Measurements from ENCODE around the gene CPPED1.

The CPPED1 gene

GRCh38 chr16:12688951-12689850, 114.5 kb downstream of the CPPED1 start:
- TF ChIP-seq CTCF (IDR thresholded peaks at IDR 0.05; ENCODE audit: unreplicated experiment in 3 of 3): no peak
- Mint-ChIP-seq H3K27ac (no peak overlapping the region), H3K4me3 (no peak overlapping the region), H3K4me1 (no peaks in the 10 kb centered on the region), H3K9me3 (no peaks in the 10 kb centered on the region), H3K27me3 (ENCODE audit: low read depth) (peaks cover 4% of the 10 kb centered on the region), H3K36me3 (ENCODE audit: low read depth) (no peaks in the 10 kb centered on the region)

DNA sequence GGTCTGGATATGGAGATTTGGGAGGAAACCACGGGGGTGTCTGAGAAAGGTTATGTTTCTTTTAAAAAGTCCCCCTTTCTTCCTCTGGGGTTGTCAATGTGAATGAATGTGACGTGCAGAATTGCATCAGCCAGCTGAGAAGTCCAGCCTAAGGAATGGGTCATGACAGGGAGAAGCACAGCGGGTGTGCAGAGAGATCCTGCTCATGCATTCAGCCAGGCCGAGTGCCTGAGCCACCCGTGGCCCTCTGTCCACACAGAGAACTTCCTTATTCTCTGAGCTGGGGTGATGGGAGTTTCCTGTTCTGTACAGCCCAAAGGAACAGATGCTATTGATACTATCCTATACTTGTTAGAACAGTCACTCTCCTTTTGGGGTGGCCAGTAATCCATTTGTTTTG, 117.9 kb downstream of the CPPED1 start:
- H3K4me1 Mint-ChIP-seq: no peaks in the 10 kb centered on the region
- no peak for TF ChIP-seq CTCF (IDR thresholded peaks at IDR 0.05; ENCODE audit: unreplicated experiment in 3 of 3)
- no peak overlapping the region for H3K27ac Mint-ChIP-seq
- H3K4me3 Mint-ChIP-seq: no peak overlapping the region
- peaks cover 4% of the 10 kb centered on the region for H3K27me3 Mint-ChIP-seq (ENCODE audit: low read depth)
- no peaks in the 10 kb centered on the region for H3K9me3 Mint-ChIP-seq
- peaks cover 6% of the 10 kb centered on the region for H3K36me3 Mint-ChIP-seq (ENCODE audit: low read depth)

DNA sequence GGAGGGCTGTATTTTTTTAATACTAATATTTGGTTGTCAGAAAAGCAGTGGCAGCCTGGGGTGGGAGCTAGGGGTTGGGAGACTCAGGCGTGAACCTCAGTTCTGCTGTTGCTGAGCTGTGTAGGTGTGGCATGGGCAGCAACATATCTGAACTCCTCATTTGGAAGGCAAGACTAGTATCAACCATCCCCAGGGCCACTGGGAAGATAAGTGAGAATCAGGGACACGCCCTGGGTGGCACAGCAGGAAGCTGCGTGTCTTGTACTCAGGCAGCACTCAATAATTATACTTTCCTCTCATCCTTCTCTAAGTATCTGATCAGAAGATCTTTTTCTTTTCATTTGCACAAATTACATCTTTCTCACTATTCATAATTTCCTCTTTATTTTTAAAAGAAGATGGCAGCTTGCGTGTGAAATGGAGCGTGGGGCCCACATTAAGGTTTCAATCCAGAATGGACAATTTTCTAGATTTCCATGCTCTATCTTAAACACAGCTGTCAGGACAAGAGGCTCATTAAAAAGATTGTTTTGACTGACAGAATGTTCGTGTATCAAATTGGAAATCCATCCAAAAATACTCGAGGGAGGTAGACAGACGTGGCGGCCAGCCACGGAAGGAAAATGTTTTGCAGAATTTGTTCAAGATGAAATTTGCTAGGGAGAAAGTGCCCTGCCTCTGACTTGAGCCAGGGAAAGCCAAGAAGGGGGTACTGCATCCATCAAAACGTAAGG, 121.1 kb downstream of the CPPED1 start:
- no peaks in the 10 kb centered on the region for H3K4me1 Mint-ChIP-seq
- peaks cover 9% of the 10 kb centered on the region for H3K36me3 Mint-ChIP-seq (ENCODE audit: low read depth)
- no peak overlapping the region for H3K27ac Mint-ChIP-seq
- TF ChIP-seq CTCF (IDR thresholded peaks at IDR 0.05; ENCODE audit: unreplicated experiment in 3 of 3): no peak
- peaks cover 4% of the 10 kb centered on the region for H3K27me3 Mint-ChIP-seq (ENCODE audit: low read depth)
- H3K9me3 Mint-ChIP-seq: no peaks in the 10 kb centered on the region
- no peak overlapping the region for H3K4me3 Mint-ChIP-seq

DNA sequence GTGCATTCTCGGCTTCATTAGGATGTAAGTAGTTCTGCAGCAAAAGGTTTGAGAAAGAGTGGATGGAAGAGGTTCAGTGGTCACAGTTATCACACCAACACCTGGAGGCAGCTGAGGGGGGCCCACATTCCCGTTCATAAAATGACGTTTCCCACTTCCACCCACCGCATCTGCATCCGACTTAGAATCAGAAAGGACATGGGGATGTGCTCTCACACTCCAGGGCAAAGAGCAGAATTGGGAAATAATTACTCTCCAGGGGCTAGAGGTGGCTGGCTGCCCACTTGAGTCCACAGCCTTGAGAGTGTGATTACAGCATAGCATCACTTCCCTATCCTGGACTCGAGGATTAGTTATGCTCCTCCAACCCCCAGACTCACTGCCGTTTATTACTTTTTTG, 122.0 kb downstream of the CPPED1 start:
- peaks cover 15% of the 10 kb centered on the region for H3K36me3 Mint-ChIP-seq (ENCODE audit: low read depth)

DNA sequence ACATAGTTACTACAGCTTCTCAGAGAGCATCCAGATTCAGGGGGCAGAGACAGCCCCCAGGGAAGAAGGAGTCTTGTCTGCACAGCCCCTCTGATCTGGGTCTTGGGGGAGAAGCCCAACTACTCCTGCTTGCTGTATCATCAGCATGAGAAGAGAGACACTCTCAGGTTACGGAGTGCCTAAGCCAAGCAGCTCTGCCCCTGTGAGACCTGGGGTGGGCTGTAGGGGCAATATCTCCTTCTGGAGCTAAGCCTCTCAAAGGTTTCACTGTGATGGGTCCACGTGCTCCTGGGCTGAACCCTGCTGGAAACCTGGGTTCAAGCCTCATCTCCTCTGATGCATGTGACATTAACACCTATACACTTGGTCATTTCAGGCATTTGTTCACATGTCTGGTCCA, 123.2 kb downstream of the CPPED1 start:
- Mint-ChIP-seq H3K36me3 (ENCODE audit: low read depth) (peaks cover 16% of the 10 kb centered on the region), H3K27ac (no peak overlapping the region), H3K4me3 (no peak overlapping the region), H3K27me3 (ENCODE audit: low read depth) (no peaks in the 10 kb centered on the region), H3K4me1 (peaks cover 3% of the 10 kb centered on the region), H3K9me3 (peaks cover 2% of the 10 kb centered on the region)
- no peak for TF ChIP-seq CTCF (IDR thresholded peaks at IDR 0.05; ENCODE audit: unreplicated experiment in 3 of 3)

More for the DNA sequence above, 122.0 kb downstream of the CPPED1 start:
- H3K9me3 Mint-ChIP-seq: peaks cover 2% of the 10 kb centered on the region
- no peaks in the 10 kb centered on the region for H3K27me3 Mint-ChIP-seq (ENCODE audit: low read depth)
- no peak overlapping the region for H3K27ac Mint-ChIP-seq
- no peak overlapping the region for H3K4me3 Mint-ChIP-seq
- H3K4me1 Mint-ChIP-seq: no peaks in the 10 kb centered on the region
- TF ChIP-seq CTCF (IDR thresholded peaks at IDR 0.05; ENCODE audit: unreplicated experiment in 3 of 3): no peak
